DND-41 (cell line): ENCODE measurements around the gene NUDT9.

Source experiments
- CTCF ChIP-seq: IDR thresholded peaks from 2 replicates; pipeline ENCODE4 v1.5.1; 2012; ENCODE audit warnings: borderline replicate concordance, low read length, moderate library complexity, mild to moderate bottlenecking; ENCODE audit not compliant: poor library complexity, severe bottlenecking; ENCODE audit errors: extremely low read depth
- EZH2 ChIP-seq: IDR thresholded peaks from 3 replicates; pipeline ENCODE4 v1.6.1; 2012; ENCODE audit warnings: borderline replicate concordance, low read depth, mild to moderate bottlenecking, moderate library complexity, low read length, inconsistent platforms; ENCODE audit not compliant: severe bottlenecking

GRCh38 chr4:87427518-87427868, 5.1 kb downstream of the NUDT9 start:
- TF ChIP-seq EZH2: no peak
- no peak for TF ChIP-seq CTCF
